HuH-7.5 (cell line): ENCODE results near the gene MRPL41.
A peak's percentile ranks its signal among the peaks of the same experiment; 100 is the strongest.
"Not testable (repeated sequence)": the region's sequence is repeated elsewhere in the genome, so short reads cannot be mapped to it uniquely, and the experiment has no call there.

Source experiments
- DNase-seq: peaks from one replicate; pipeline ENCODE4 v3.0.0; 2011; ENCODE audit warnings: low spot score

The MRPL41 gene

GRCh38 chr9:137551264-137552021 lies at the start of gene MRPL41:
Gene MRPL41 (plus strand): TSS chr9:137551879. CDS start chr9:137552082, 203 bp downstream.
- peak; percentile 99 for DNase-seq

- peak; percentile 73 for DNase-seq
These were observed 49.4 kb upstream of the MRPL41 start for GRCh38 chr9:137502008-137502911.

GRCh38 chr9:137504432-137504777 lies 47.3 kb upstream of the MRPL41 start:
- no peak for DNase-seq

GRCh38 chr9:137505421-137506140 lies 46.1 kb upstream of the MRPL41 start:
- no peak for DNase-seq

GRCh38 chr9:137506274-137506673 lies 45.4 kb upstream of the MRPL41 start:
- DNase-seq: no peak

- no peak for DNase-seq
These were observed 44.9 kb upstream of the MRPL41 start for GRCh38 chr9:137506702-137507171.

GRCh38 chr9:137509198-137509597 lies 42.5 kb upstream of the MRPL41 start:
- no peak for DNase-seq

- not testable (repeated sequence) for DNase-seq
These were observed 40.6 kb upstream of the MRPL41 start for GRCh38 chr9:137511126-137511525.

- no peak for DNase-seq
These were observed 39.8 kb upstream of the MRPL41 start for GRCh38 chr9:137511758-137512463.

- DNase-seq: not testable (repeated sequence)
These were observed 38.5 kb upstream of the MRPL41 start for GRCh38 chr9:137513136-137513535.

- not testable (repeated sequence) for DNase-seq
These were observed 37.7 kb upstream of the MRPL41 start for GRCh38 chr9:137513801-137514570.

GRCh38 chr9:137514691-137515337 lies 36.9 kb upstream of the MRPL41 start:
- no peak for DNase-seq

GRCh38 chr9:137515338-137515724 lies 36.3 kb upstream of the MRPL41 start:
- no peak for DNase-seq

- DNase-seq: no peak
These were observed 35.3 kb upstream of the MRPL41 start for GRCh38 chr9:137516144-137516917.

- not testable (repeated sequence) for DNase-seq
These were observed 32.8 kb upstream of the MRPL41 start for GRCh38 chr9:137518661-137519459.

- no peak for DNase-seq
These were observed 32.1 kb upstream of the MRPL41 start for GRCh38 chr9:137519553-137519952.

- DNase-seq: no peak
These were observed 30.9 kb upstream of the MRPL41 start for GRCh38 chr9:137520614-137521404.
